OCI-LY1 (cell line): ENCODE data around the gene ANTXR1.

Experiments
- H2AFZ ChIP-seq: fragments of 200-600 bp; sonication (generic), shearing (Covaris generic); 2 replicates; pipeline ENCODE4 v1.6.0; 2014; ENCODE audit warnings: antibody characterized with exemption, mild to moderate bottlenecking, low read length
- H3F3A ChIP-seq: fragments of 200-600 bp; sonication (generic), shearing (Covaris generic); 2 replicates; pipeline ENCODE4 v1.6.0; 2014; ENCODE audit warnings: mild to moderate bottlenecking, antibody characterized with exemption, low read length, moderate library complexity; ENCODE audit not compliant: insufficient read depth
- H3K27ac ChIP-seq: fragments of 200-600 bp; sonication (generic); 2 replicates; pipeline ENCODE4 v1.5.1; 2014; ENCODE audit warnings: low read length, mixed run types, mild to moderate bottlenecking, low read depth; ENCODE audit not compliant: poor library complexity, severe bottlenecking
- H3K27me3 ChIP-seq: fragments of 200-600 bp; sonication (generic); 2 replicates; pipeline ENCODE4 v1.6.0; 2014; ENCODE audit warnings: antibody characterized with exemption, mild to moderate bottlenecking, low read length, moderate library complexity; ENCODE audit not compliant: insufficient read depth
- H3K36me3 ChIP-seq: fragments of 200-600 bp; sonication (generic); 2 replicates; pipeline ENCODE4 v1.6.1; 2014; ENCODE audit warnings: mild to moderate bottlenecking, antibody characterized with exemption, low read length, moderate library complexity, mixed read lengths; ENCODE audit not compliant: insufficient read depth
- H3K4me1 ChIP-seq: fragments of 200-600 bp; sonication (generic); 2 replicates; pipeline ENCODE4 v1.5.1; 2014; ENCODE audit warnings: mild to moderate bottlenecking, low read length, moderate library complexity; ENCODE audit not compliant: insufficient read depth, severe bottlenecking
- H3K4me2 ChIP-seq: fragments of 200-600 bp; sonication (generic), shearing (Covaris generic); 2 replicates; pipeline ENCODE4 v1.6.1; 2014; ENCODE audit warnings: low read length
- H3K4me3 ChIP-seq: fragments of 200-600 bp; sonication (generic); 2 replicates; pipeline ENCODE4 v1.5.1; 2014; ENCODE audit warnings: low read length, low read depth, mild to moderate bottlenecking, mixed read lengths; ENCODE audit not compliant: poor library complexity, severe bottlenecking
- H3K79me2 ChIP-seq: fragments of 200-600 bp; shearing (Covaris generic); 2 replicates; pipeline ENCODE4 v1.6.1; 2016; ENCODE audit warnings: mixed run types, low read length, mixed read lengths; ENCODE audit not compliant: insufficient read depth
- H3K9ac ChIP-seq: fragments of 200-600 bp; sonication (generic), shearing (Covaris generic); 2 replicates; pipeline ENCODE4 v1.6.1; 2014; ENCODE audit warnings: mild to moderate bottlenecking, low read length, mixed read lengths
- H3K9me2 ChIP-seq: fragments of 200-600 bp; sonication (generic), shearing (Covaris generic); 2 replicates; pipeline ENCODE4 v1.6.1; 2014; ENCODE audit warnings: low read depth, mild to moderate bottlenecking, low read length, mixed read lengths
- H3K9me3 ChIP-seq: fragments of 200-600 bp; shearing (Covaris generic); 2 replicates; pipeline ENCODE4 v1.6.1; 2014; ENCODE audit warnings: low read length, mixed read lengths
- H4K20me1 ChIP-seq: fragments of 200-600 bp; sonication (generic), shearing (Covaris generic); 2 replicates; pipeline ENCODE4 v1.6.0; 2016; ENCODE audit warnings: mild to moderate bottlenecking, low read length; ENCODE audit not compliant: insufficient read depth
- CTCF ChIP-seq: fragments of 200-600 bp; sonication (generic), shearing (Covaris generic); IDR thresholded peaks from 2 replicates; pipeline ENCODE4 v1.5.1; 2017; ENCODE audit warnings: mild to moderate bottlenecking, antibody characterized with exemption, low read length, moderate library complexity, mixed read lengths
- EZH2 ChIP-seq: fragments of 200-600 bp; sonication (generic), shearing (Covaris generic); IDR thresholded peaks from 2 replicates; pipeline ENCODE4 v1.8.0; 2017; ENCODE audit warnings: borderline replicate concordance, mixed run types, mild to moderate bottlenecking, antibody characterized with exemption, low read length, moderate library complexity, mixed read lengths

The ANTXR1 gene

GRCh38 chr2:69280796-69281412 lies 267.9 kb downstream of the ANTXR1 start:
- Histone ChIP-seq H2AFZ (no peak overlapping the region), H3K9ac (no peak overlapping the region), H3K36me3 (no peaks in the 10 kb centered on the region), H3K9me2 (no peaks in the 10 kb centered on the region), H3K4me3 (no peak overlapping the region), H3K4me1 (no peaks in the 10 kb centered on the region), H3K27ac (no peak overlapping the region), H3K9me3 (no peaks in the 10 kb centered on the region), H3F3A (no peaks in the 10 kb centered on the region), H3K79me2 (no peaks in the 10 kb centered on the region), H3K27me3 (no peaks in the 10 kb centered on the region), H3K4me2 (no peak overlapping the region), H4K20me1 (no peaks in the 10 kb centered on the region)
- TF ChIP-seq EZH2 (no peak), CTCF (no peak)

GRCh38 chr2:69285379-69285894 lies 272.5 kb downstream of the ANTXR1 start:
- TF ChIP-seq EZH2 (no peak), CTCF (no peak)
- no peaks in the 10 kb centered on the region for H3K4me1 ChIP-seq
- no peaks in the 10 kb centered on the region for H4K20me1 ChIP-seq
- no peaks in the 10 kb centered on the region for H3F3A ChIP-seq
- H3K4me2 ChIP-seq: no peak overlapping the region
- no peaks in the 10 kb centered on the region for H3K27me3 ChIP-seq
- no peak overlapping the region for H2AFZ ChIP-seq
- H3K4me3 ChIP-seq: no peak overlapping the region
- H3K9ac ChIP-seq: no peak overlapping the region
- no peaks in the 10 kb centered on the region for H3K36me3 ChIP-seq
- no peaks in the 10 kb centered on the region for H3K79me2 ChIP-seq
- H3K9me3 ChIP-seq: no peaks in the 10 kb centered on the region
- no peak overlapping the region for H3K27ac ChIP-seq
- H3K9me2 ChIP-seq: no peaks in the 10 kb centered on the region

- Histone ChIP-seq H3K27me3 (no peaks in the 10 kb centered on the region), H3K27ac (no peak overlapping the region), H3K4me1 (no peaks in the 10 kb centered on the region), H4K20me1 (no peaks in the 10 kb centered on the region), H3K9me3 (no peaks in the 10 kb centered on the region), H3K79me2 (no peaks in the 10 kb centered on the region), H3K4me3 (no peak overlapping the region), H3F3A (no peaks in the 10 kb centered on the region), H3K9ac (no peak overlapping the region), H3K9me2 (no peaks in the 10 kb centered on the region), H3K4me2 (no peak overlapping the region), H2AFZ (no peak overlapping the region), H3K36me3 (no peaks in the 10 kb centered on the region)
- TF ChIP-seq EZH2: no peak
- no peak for TF ChIP-seq CTCF
Observed at GRCh38 chr2:69287544-69287943, 274.6 kb downstream of the ANTXR1 start.
